GM10266 (cell line): ENCODE data around the gene LHFPL6.

Experiments used
- DNase-seq: peaks from one replicate; pipeline ENCODE4 v3.0.0; 2012; ENCODE audit errors: extremely low spot score
- CTCF ChIP-seq: IDR thresholded peaks from 2 replicates; pipeline ENCODE4 v1.5.1; 2012; ENCODE audit warnings: mild to moderate bottlenecking, low read depth; ENCODE audit not compliant: control insufficient read depth, insufficient read depth; ENCODE audit errors: missing control alignments

Gene LHFPL6

GRCh38 chr13:39585219-39585618 is 17.8 kb downstream of the LHFPL6 start:
- TF ChIP-seq CTCF = no peak
- no peak for DNase-seq

- TF ChIP-seq CTCF = no peak
- DNase-seq = no peak
These were observed 22.0 kb downstream of the LHFPL6 start for GRCh38 chr13:39580881-39581575.

- no peak for DNase-seq
- TF ChIP-seq CTCF = no peak
These were observed 24.1 kb downstream of the LHFPL6 start for GRCh38 chr13:39578821-39579291.

GRCh38 chr13:39577838-39578491 is 25.0 kb downstream of the LHFPL6 start:
- no peak for DNase-seq
- no peak for TF ChIP-seq CTCF

GRCh38 chr13:39577203-39577602 is 25.8 kb downstream of the LHFPL6 start:
- no peak for DNase-seq
- TF ChIP-seq CTCF = no peak

- DNase-seq = no peak
- TF ChIP-seq CTCF = no peak
These were observed 27.3 kb downstream of the LHFPL6 start for GRCh38 chr13:39575641-39576238.
